K562 (cell line): ENCODE results near the gene AARS1. TPM values are rescaled to one million over a fixed set of nuclear protein-coding genes. Genes with fewer than 3 reads are reported as not detected.
A peak's percentile ranks its signal among the peaks of the same experiment; 100 is the strongest.

Experiments
- CREM ChIP-seq: IDR thresholded peaks from 2 replicates; pipeline ENCODE4 v1.6.1; 2014; ENCODE audit warnings: antibody characterized with exemption, low read depth
- DNMT1 ChIP-seq: fragments of 450-650 bp; IDR thresholded peaks from 2 replicates; pipeline ENCODE4 v1.6.1; 2016; ENCODE audit warnings: antibody characterized with exemption, mild to moderate bottlenecking
- ETV5 ChIP-seq: sonication (generic); formaldehyde crosslinking; IDR thresholded peaks from 2 replicates; pipeline ENCODE4 v1.4.0; 2020; ENCODE audit warnings: low read depth, mild to moderate bottlenecking, missing genetic modification reagents
- POLR2G ChIP-seq: fragments of 200-400 bp; formaldehyde crosslinking; IDR thresholded peaks from 2 replicates; pipeline ENCODE4 v1.6.1; 2017; ENCODE audit warnings: low read depth, mild to moderate bottlenecking, antibody characterized with exemption, low read length, moderate library complexity
- WHSC1 ChIP-seq: IDR thresholded peaks from one replicate; pipeline ENCODE4 v1.6.1; 2012; ENCODE audit warnings: low read length, control low read depth, inconsistent platforms
- ZNF121 ChIP-seq: sonication (generic); formaldehyde crosslinking; conservative IDR thresholded peaks from 2 replicates; pipeline ENCODE4 v1.8.0; 2022; ENCODE audit warnings: missing genetic modification reagents
- polyA plus RNA-seq, 8 experiments: library from polyadenylated mRNA; depleted of rRNA in 4 of 8; stranded (reverse) in 5 of 8; unstranded in 3 of 8; fragments of >200 nt; fragmentation: Nextera tagmentation in 2 of 8; fragmentation: Illumina TruSeq in 1 of 8; extraction: Ambion mirVana in 2 of 8; extraction: Trizol in 1 of 8; gene quantifications; 2 replicates each; pipeline versions ENCODE4 v1.2.1 to v1.2.3, GENCODE V29; 2011 to 2014; ENCODE audit warnings: inconsistent platforms in 1 of 8, missing spikeins in 1 of 8
- total RNA-seq, 7 experiments: library from RNA; depleted of rRNA in 6 of 7; stranded (reverse); fragments of >200 nt in 6 of 7; fragmentation: Illumina TruSeq in 2 of 7; extraction: Trizol in 2 of 7; gene quantifications; 2 replicates each; pipeline versions ENCODE4 v1.2.1 to v1.2.3, GENCODE V29; 2011 to 2021; ENCODE audit warnings: low replicate concordance in 1 of 7
- TF ChIP-seq, protein P1 (sequence below), 3 experiments: fragments of 200-800 bp in 1 of 3; sonication (Bioruptor generic) in 1 of 3; sonication (generic) in 1 of 3; formaldehyde crosslinking in 1 of 3; IDR thresholded peaks; 2 replicates each; pipeline versions ENCODE4 v1.6.1 to v1.8.0; 2016 to 2022; ENCODE audit warnings: mild to moderate bottlenecking in 2 of 3, missing compliant biosample characterization in 2 of 3, missing genetic modification characterization in 2 of 3, missing genetic modification reagents in 1 of 3
- TF ChIP-seq, protein P2 (sequence below), 3 experiments: IDR thresholded peaks in 2 of 3; conservative IDR thresholded peaks in 1 of 3; 2 replicates each; pipeline ENCODE4 v1.5.1; 2011 to 2012; ENCODE audit warnings: low read length in 3 of 3, mild to moderate bottlenecking in 3 of 3, control low read depth in 2 of 3, improper control_type of control experiment in 1 of 3, inconsistent platforms in 1 of 3, low read depth in 1 of 3, mixed read lengths in 1 of 3, moderate library complexity in 1 of 3; ENCODE audit not compliant: insufficient read depth in 2 of 3
- TF ChIP-seq, protein P3 (sequence below): fragments of 450-650 bp; formaldehyde crosslinking; IDR thresholded peaks from 2 replicates; pipeline ENCODE4 v1.4.0; 2022; ENCODE audit warnings: mild to moderate bottlenecking, moderate library complexity
- TF ChIP-seq, protein P4 (sequence below): fragments of 250-450 bp; sonication (Bioruptor Pico); IDR thresholded peaks from 2 replicates; pipeline ENCODE4 v1.8.0; 2022; ENCODE audit warnings: inconsistent platforms, mild to moderate bottlenecking, moderate library complexity, borderline replicate concordance

AARS1 gene
- total and polyA plus RNA-seq, 9 of the 15 experiments (the other 6 are each of a cell fraction or from before 2014, with no cell fraction given): 50.1 to 235 (median 174) TPM

DNA sequence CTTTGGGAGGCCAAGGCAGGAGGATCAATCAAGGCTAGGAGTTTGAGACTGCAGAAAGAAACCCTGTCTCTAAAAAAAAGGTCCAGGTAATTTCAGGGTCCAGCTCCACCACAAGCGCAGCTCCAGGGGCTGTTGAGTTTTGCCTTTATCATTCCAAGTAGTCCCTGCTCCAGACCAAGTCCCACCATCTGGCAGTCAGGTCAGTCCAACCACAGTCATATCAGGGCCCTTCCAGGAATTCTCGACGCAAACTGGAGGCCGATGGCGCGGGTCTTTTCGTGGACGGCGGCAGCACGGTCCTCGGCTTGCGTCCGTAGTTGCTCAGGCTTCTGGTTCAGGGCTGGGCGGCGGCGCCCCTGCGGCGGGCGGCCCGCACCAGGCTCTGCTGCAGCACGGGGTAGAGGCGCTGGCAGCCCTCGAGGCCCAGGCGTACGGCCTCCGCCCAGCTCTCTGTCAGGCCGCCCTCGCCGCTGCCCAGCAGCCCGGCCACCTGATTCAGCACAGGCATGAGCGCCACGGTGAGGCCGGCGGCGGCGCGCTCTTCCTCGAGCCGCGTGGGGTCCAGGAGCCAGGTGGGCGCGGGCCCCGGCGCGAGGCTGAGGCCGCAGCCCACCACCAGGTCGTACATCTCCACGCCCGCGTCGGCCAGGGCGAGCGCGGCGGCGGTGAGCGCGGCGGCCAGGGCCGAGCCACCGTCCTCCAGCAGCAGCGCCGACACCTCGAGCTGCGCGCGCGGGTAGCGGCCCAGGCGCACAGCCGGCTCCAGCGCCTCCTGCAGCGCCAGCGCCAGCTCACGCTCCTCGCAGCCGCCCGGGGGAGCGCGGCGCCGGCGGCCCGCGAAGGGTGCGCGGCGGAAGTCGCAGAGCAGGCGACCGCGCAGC lies 38.3 kb downstream of the AARS1 start (continued):
- TF ChIP-seq, protein P1, sequence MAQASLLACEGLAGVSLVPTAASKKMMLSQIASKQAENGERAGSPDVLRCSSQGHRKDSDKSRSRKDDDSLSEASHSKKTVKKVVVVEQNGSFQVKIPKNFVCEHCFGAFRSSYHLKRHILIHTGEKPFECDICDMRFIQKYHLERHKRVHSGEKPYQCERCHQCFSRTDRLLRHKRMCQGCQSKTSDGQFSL (CRISPR knock-in tag; IDR thresholded peaks at IDR 0.05): 0 out of 2 replicates have a peak, but pooled peaks have one; percentile 18
- TF ChIP-seq, protein P1 (tag; IDR thresholded peaks at IDR 0.05): no peak
- TF ChIP-seq ETV5 (CRISPR knock-in tag): peak; percentile 46; the same call in 1 of the 2 replicates
- TF ChIP-seq, protein P2, sequence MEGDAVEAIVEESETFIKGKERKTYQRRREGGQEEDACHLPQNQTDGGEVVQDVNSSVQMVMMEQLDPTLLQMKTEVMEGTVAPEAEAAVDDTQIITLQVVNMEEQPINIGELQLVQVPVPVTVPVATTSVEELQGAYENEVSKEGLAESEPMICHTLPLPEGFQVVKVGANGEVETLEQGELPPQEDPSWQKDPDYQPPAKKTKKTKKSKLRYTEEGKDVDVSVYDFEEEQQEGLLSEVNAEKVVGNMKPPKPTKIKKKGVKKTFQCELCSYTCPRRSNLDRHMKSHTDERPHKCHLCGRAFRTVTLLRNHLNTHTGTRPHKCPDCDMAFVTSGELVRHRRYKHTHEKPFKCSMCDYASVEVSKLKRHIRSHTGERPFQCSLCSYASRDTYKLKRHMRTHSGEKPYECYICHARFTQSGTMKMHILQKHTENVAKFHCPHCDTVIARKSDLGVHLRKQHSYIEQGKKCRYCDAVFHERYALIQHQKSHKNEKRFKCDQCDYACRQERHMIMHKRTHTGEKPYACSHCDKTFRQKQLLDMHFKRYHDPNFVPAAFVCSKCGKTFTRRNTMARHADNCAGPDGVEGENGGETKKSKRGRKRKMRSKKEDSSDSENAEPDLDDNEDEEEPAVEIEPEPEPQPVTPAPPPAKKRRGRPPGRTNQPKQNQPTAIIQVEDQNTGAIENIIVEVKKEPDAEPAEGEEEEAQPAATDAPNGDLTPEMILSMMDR (IDR thresholded peaks at IDR 0.05 in 2 of 3, conservative IDR thresholded peaks at IDR 0.05 in 1 of 3; ENCODE audit: insufficient read depth in 2 of 3, low read depth in 1 of 3, low read length in 3 of 3): peak in 1 of 3 experiments; percentile 1; a peak in 2 of 6 replicates
- TF ChIP-seq, protein P3, sequence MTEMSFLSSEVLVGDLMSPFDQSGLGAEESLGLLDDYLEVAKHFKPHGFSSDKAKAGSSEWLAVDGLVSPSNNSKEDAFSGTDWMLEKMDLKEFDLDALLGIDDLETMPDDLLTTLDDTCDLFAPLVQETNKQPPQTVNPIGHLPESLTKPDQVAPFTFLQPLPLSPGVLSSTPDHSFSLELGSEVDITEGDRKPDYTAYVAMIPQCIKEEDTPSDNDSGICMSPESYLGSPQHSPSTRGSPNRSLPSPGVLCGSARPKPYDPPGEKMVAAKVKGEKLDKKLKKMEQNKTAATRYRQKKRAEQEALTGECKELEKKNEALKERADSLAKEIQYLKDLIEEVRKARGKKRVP: no peak
- TF ChIP-seq CREM: no peak
- TF ChIP-seq POLR2G: peak; percentile 88
- TF ChIP-seq ZNF121 (CRISPR knock-in tag): 0 out of 2 replicates have a peak, but pooled peaks have one; percentile 13
- no peak for TF ChIP-seq WHSC1
- TF ChIP-seq DNMT1: no peak
- TF ChIP-seq, protein P4, sequence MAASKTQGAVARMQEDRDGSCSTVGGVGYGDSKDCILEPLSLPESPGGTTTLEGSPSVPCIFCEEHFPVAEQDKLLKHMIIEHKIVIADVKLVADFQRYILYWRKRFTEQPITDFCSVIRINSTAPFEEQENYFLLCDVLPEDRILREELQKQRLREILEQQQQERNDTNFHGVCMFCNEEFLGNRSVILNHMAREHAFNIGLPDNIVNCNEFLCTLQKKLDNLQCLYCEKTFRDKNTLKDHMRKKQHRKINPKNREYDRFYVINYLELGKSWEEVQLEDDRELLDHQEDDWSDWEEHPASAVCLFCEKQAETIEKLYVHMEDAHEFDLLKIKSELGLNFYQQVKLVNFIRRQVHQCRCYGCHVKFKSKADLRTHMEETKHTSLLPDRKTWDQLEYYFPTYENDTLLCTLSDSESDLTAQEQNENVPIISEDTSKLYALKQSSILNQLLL: no peak
